ENCODE results near the gene ATG9B. TPM values are rescaled to one million over a fixed set of nuclear protein-coding genes. Genes with fewer than 3 reads are reported as not detected.

Gene ATG9B
- total and polyA plus RNA-seq, 3 experiments from 2014 or later: 3.8 to 15.4 (median 4.2) TPM

GRCh38 chr7:151008143-151008510, 16.2 kb downstream of the ATG9B start:
- peaks cover 47 to 61% (median 54%) of the 10 kb centered on the region in 3 donors for H3K4me1 Mint-ChIP-seq
- Histone ChIP-seq H3K36me3 (ENCODE audit: insufficient read depth, low read length) (no peaks in the 10 kb centered on the region), H3K4me3 (ENCODE audit: low read length) (peak overlapping the region; percentile 44), H3K9me3 (ENCODE audit: low read length) (no peaks in the 10 kb centered on the region), H3K27ac (ENCODE audit: low read depth, low read length) (peak overlapping the region; percentile 66), H3K4me1 (ENCODE audit: insufficient read depth, low read length) (peaks cover 62% of the 10 kb centered on the region), H3K27me3 (ENCODE audit: insufficient read depth, low read length, poor library complexity, severe bottlenecking) (no peaks in the 10 kb centered on the region)
- H3K4me3 Mint-ChIP-seq: peak overlapping the region; percentile 75 to 93 (median 83)
- H3K27ac Mint-ChIP-seq: peak overlapping the region; percentile 70 to 97 (median 93)
- DNase-seq: peak in 3 of 5 donors; percentile 21 to 61 (median 48)
- POLR2A ChIA-PET: interaction anchor here (1.1 to 2.8 kb wide), 3 partner anchors 10 to 47 kb away, joined by 3 to 17 read pairs (median 5); partner anchors contain the start of gene ABCB8
- peaks cover 0 to 4% of the 10 kb centered on the region in 2 donors for H3K27me3 Mint-ChIP-seq
- no peaks in the 10 kb centered on the region for H3K9me3 Mint-ChIP-seq
- no peaks in the 10 kb centered on the region for H3K36me3 Mint-ChIP-seq
- CTCF ChIA-PET: interaction anchor here (1.0 to 5.5 kb wide), 14 partner anchors 9 to 110 kb away, joined by 3 to 44 read pairs (median 10); partner anchors contain the start of genes ABCB8, ATG9B and NOS3

- Histone ChIP-seq H3K4me1 (ENCODE audit: insufficient read depth, low read length) (peaks cover 56% of the 10 kb centered on the region), H3K4me3 (ENCODE audit: low read length) (peak overlapping the region; percentile 44), H3K36me3 (ENCODE audit: insufficient read depth, low read length) (no peaks in the 10 kb centered on the region), H3K27me3 (ENCODE audit: insufficient read depth, low read length, poor library complexity, severe bottlenecking) (no peaks in the 10 kb centered on the region), H3K9me3 (ENCODE audit: low read length) (no peaks in the 10 kb centered on the region), H3K27ac (ENCODE audit: low read depth, low read length) (peak overlapping the region; percentile 66)
- DNase-seq: no peak
- Mint-ChIP-seq H3K9me3 (no peaks in the 10 kb centered on the region), H3K27me3 (peaks cover 0 to 4% of the 10 kb centered on the region in 2 donors), H3K36me3 (no peaks in the 10 kb centered on the region), H3K4me1 (peaks cover 42 to 55% (median 49%) of the 10 kb centered on the region in 3 donors), H3K4me3 (peak overlapping the region; percentile 75 to 93 (median 83)), H3K27ac (peak overlapping the region in 7 of 8 donors; percentile 70 to 97 (median 95))
- ChIA-PET POLR2A (interaction anchor here (2.8 kb wide), 1 partner anchor 11 kb away, joined by 17 read pairs; no protein-coding TSS in a partner anchor), CTCF (interaction anchor here (1.0 to 5.5 kb wide), 9 partner anchors 11 to 45 kb away, joined by 3 to 44 read pairs (median 11); partner anchors contain the start of genes ABCB8 and NOS3)
Observed at GRCh38 chr7:151007469-151007898, 16.8 kb downstream of the ATG9B start.

- Mint-ChIP-seq H3K36me3 (no peaks in the 10 kb centered on the region), H3K4me1 (peaks cover 35 to 47% (median 42%) of the 10 kb centered on the region in 3 donors), H3K4me3 (no peak overlapping the region), H3K9me3 (no peaks in the 10 kb centered on the region), H3K27ac (peak overlapping the region in 2 of 8 donors; percentile 61 to 83), H3K27me3 (peaks cover 0 to 4% of the 10 kb centered on the region in 2 donors)
- CTCF ChIA-PET: interaction anchor here (1.0 to 4.9 kb wide), 8 partner anchors 8 to 44 kb away, joined by 3 to 44 read pairs (median 12); no protein-coding TSS in a partner anchor
- Histone ChIP-seq H3K27ac (ENCODE audit: low read depth, low read length) (no peak overlapping the region), H3K4me3 (ENCODE audit: low read length) (no peak overlapping the region), H3K4me1 (ENCODE audit: insufficient read depth, low read length) (peaks cover 48% of the 10 kb centered on the region), H3K36me3 (ENCODE audit: insufficient read depth, low read length) (no peaks in the 10 kb centered on the region), H3K9me3 (ENCODE audit: low read length) (no peaks in the 10 kb centered on the region), H3K27me3 (ENCODE audit: insufficient read depth, low read length, poor library complexity, severe bottlenecking) (no peaks in the 10 kb centered on the region)
- no peak for DNase-seq
- POLR2A ChIA-PET: interaction anchor here (2.8 kb wide), 1 partner anchor 12 kb away, joined by 17 read pairs; no protein-coding TSS in a partner anchor
Observed at GRCh38 chr7:151006590-151007300, 17.5 kb downstream of the ATG9B start.

- no peaks in the 10 kb centered on the region for H3K9me3 Mint-ChIP-seq
- H3K9me3 ChIP-seq (ENCODE audit: low read length): no peaks in the 10 kb centered on the region
- no peaks in the 10 kb centered on the region for H3K36me3 ChIP-seq (ENCODE audit: insufficient read depth, low read length)
- no peak overlapping the region for H3K27ac ChIP-seq (ENCODE audit: low read depth, low read length)
- no peak overlapping the region for H3K4me3 Mint-ChIP-seq
- no peaks in the 10 kb centered on the region for H3K27me3 ChIP-seq (ENCODE audit: insufficient read depth, low read length, poor library complexity, severe bottlenecking)
- peaks cover 38% of the 10 kb centered on the region for H3K4me1 ChIP-seq (ENCODE audit: insufficient read depth, low read length)
- peaks cover 0 to 5% of the 10 kb centered on the region in 2 donors for H3K27me3 Mint-ChIP-seq
- H3K36me3 Mint-ChIP-seq: no peaks in the 10 kb centered on the region
- H3K4me3 ChIP-seq (ENCODE audit: low read length): no peak overlapping the region
- peaks cover 29 to 38% (median 37%) of the 10 kb centered on the region in 3 donors for H3K4me1 Mint-ChIP-seq
- POLR2A ChIA-PET: no interaction called here
- CTCF ChIA-PET: interaction anchor here (1.6 to 3.3 kb wide), 4 partner anchors 9 to 43 kb away, joined by 7 to 12 read pairs (median 9); no protein-coding TSS in a partner anchor
- H3K27ac Mint-ChIP-seq: peak overlapping the region in 3 of 8 donors; percentile 23 to 36 (median 27)
- no peak for DNase-seq
Observed at GRCh38 chr7:151005566-151005965, 18.7 kb downstream of the ATG9B start.

GRCh38 chr7:151003572-151003971, 20.7 kb downstream of the ATG9B start:
- DNase-seq: no peak
- Mint-ChIP-seq H3K36me3 (no peaks in the 10 kb centered on the region), H3K4me1 (peaks cover 27 to 38% (median 35%) of the 10 kb centered on the region in 3 donors), H3K27ac (no peak overlapping the region), H3K4me3 (no peak overlapping the region), H3K9me3 (peaks cover 0 to 4% (median 0%) of the 10 kb centered on the region in 5 donors), H3K27me3 (peaks cover 0 to 5% of the 10 kb centered on the region in 2 donors)
- CTCF ChIA-PET: no interaction called here
- Histone ChIP-seq H3K27me3 (ENCODE audit: insufficient read depth, low read length, poor library complexity, severe bottlenecking) (no peaks in the 10 kb centered on the region), H3K4me1 (ENCODE audit: insufficient read depth, low read length) (peaks cover 36% of the 10 kb centered on the region), H3K4me3 (ENCODE audit: low read length) (no peak overlapping the region), H3K27ac (ENCODE audit: low read depth, low read length) (no peak overlapping the region), H3K36me3 (ENCODE audit: insufficient read depth, low read length) (no peaks in the 10 kb centered on the region), H3K9me3 (ENCODE audit: low read length) (no peaks in the 10 kb centered on the region)
- POLR2A ChIA-PET: no interaction called here

- POLR2A ChIA-PET: no interaction called here
- Histone ChIP-seq H3K4me1 (ENCODE audit: insufficient read depth, low read length) (peaks cover 36% of the 10 kb centered on the region), H3K9me3 (ENCODE audit: low read length) (no peaks in the 10 kb centered on the region), H3K27ac (ENCODE audit: low read depth, low read length) (no peak overlapping the region), H3K27me3 (ENCODE audit: insufficient read depth, low read length, poor library complexity, severe bottlenecking) (no peaks in the 10 kb centered on the region), H3K4me3 (ENCODE audit: low read length) (no peak overlapping the region), H3K36me3 (ENCODE audit: insufficient read depth, low read length) (no peaks in the 10 kb centered on the region)
- H3K36me3 Mint-ChIP-seq: no peaks in the 10 kb centered on the region
- no peak overlapping the region for H3K27ac Mint-ChIP-seq
- H3K9me3 Mint-ChIP-seq: peaks cover 0 to 4% (median 0%) of the 10 kb centered on the region in 5 donors
- peaks cover 22 to 36% (median 32%) of the 10 kb centered on the region in 3 donors for H3K4me1 Mint-ChIP-seq
- no peak overlapping the region for H3K4me3 Mint-ChIP-seq
- peaks cover 5 to 6% of the 10 kb centered on the region in 2 donors for H3K27me3 Mint-ChIP-seq
- CTCF ChIA-PET: interaction anchor here (2.5 kb wide), 1 partner anchor 16 kb away, joined by 8 read pairs; no protein-coding TSS in a partner anchor
- DNase-seq: no peak
Observed at GRCh38 chr7:151001546-151001945, 22.7 kb downstream of the ATG9B start.

GRCh38 chr7:151000897-151001495, 23.3 kb downstream of the ATG9B start:
- Mint-ChIP-seq H3K27me3 (peaks cover 5 to 6% of the 10 kb centered on the region in 2 donors), H3K4me1 (peaks cover 21 to 33% (median 28%) of the 10 kb centered on the region in 3 donors), H3K36me3 (no peaks in the 10 kb centered on the region), H3K4me3 (no peak overlapping the region), H3K9me3 (peaks cover 0 to 4% (median 0%) of the 10 kb centered on the region in 5 donors), H3K27ac (no peak overlapping the region)
- Histone ChIP-seq H3K27ac (ENCODE audit: low read depth, low read length) (no peak overlapping the region), H3K4me1 (ENCODE audit: insufficient read depth, low read length) (peaks cover 38% of the 10 kb centered on the region), H3K9me3 (ENCODE audit: low read length) (no peaks in the 10 kb centered on the region), H3K4me3 (ENCODE audit: low read length) (no peak overlapping the region), H3K27me3 (ENCODE audit: insufficient read depth, low read length, poor library complexity, severe bottlenecking) (no peaks in the 10 kb centered on the region), H3K36me3 (ENCODE audit: insufficient read depth, low read length) (no peaks in the 10 kb centered on the region)
- DNase-seq: no peak
- ChIA-PET CTCF (interaction anchor here (2.5 kb wide), 1 partner anchor 16 kb away, joined by 8 read pairs; no protein-coding TSS in a partner anchor), POLR2A (no interaction called here)
